Tongue (tissue), 2 donors: ENCODE measurements around the gene SIRT6. TPM values are rescaled to one million over a fixed set of nuclear protein-coding genes. Genes with fewer than 3 reads are reported as not detected.
"Not testable (repeated sequence)": the region's sequence is repeated elsewhere in the genome, so short reads cannot be mapped to it uniquely, and the experiment has no call there.

ENCODE experiments used
- DNase-seq: peaks from one replicate; pipeline ENCODE4 v3.0.0-alpha.2; 2015
- total RNA-seq: library from RNA; depleted of rRNA; stranded (reverse); fragments of >200 nt; gene quantifications from one replicate; pipeline ENCODE4 v1.2.3, GENCODE V29; 2014

Gene SIRT6
- total RNA-seq: 5.6 TPM

DNA sequence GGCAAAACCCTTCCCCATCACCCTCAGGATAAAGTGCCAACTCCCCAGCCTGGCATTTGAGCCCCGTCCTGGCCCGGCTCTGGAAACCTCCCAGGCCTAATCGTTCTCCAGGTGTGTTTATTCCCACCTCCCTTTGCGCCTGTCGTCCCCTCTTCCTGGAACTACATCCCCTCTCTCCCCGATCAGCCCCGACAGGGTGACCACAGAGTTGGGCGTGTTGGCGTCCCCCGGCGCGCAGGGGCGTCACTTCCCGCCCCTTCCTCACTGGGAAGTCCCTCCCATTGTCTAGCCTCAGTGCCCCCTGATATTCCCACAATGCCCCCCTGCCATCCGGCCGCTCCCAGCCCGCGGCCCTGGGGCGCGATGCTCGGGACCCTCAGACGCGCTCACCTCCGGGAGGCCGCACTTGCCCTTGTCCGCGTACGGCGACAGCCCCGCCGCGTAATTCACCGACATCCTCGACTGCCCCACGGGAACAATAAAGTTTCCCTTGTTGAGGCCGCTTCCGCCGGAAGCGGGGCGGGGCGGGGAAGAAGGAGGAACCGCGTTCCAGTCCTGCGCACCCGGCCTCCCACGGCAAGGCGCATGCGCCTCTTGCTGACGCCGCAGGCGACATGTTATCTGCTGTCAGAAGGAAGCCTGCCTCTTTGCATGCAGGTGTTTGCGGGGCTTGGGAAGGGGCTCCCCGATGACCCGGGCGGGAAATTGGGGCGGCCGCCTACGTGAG lies at the start of gene SIRT6, which contains the start of gene ANKRD24:
Gene SIRT6 (minus strand): TSS at position 480 of the 727 bp plus-strand sequence. CDS start 24 bp downstream, at position 456.
Gene ANKRD24 (plus strand): TSS at position 606 of the 727 bp plus-strand sequence. CDS start 3,737 bp downstream, outside the sequence.
- peak; percentile 98 for DNase-seq

DNA sequence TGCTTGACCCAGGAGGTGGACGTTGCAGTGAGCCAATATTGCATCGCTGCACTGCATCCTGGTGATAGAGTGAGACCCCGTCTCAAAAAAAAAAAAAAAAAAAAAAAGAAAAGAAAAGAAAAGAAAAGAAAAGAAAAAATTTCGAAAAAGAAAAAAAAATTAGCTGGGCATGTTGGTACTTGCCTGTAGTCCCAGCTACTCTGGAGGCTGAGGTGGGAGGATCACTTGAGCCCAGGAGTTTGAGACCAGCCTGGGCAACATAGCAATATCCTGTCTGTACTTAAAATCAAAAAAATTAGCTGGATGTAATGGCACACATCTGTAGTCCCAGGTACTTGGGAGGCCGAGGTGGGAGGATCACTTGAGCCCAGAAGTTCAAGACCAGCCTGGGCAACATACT lies 49.8 kb upstream of the SIRT6 start:
- DNase-seq: not testable (repeated sequence)

DNA sequence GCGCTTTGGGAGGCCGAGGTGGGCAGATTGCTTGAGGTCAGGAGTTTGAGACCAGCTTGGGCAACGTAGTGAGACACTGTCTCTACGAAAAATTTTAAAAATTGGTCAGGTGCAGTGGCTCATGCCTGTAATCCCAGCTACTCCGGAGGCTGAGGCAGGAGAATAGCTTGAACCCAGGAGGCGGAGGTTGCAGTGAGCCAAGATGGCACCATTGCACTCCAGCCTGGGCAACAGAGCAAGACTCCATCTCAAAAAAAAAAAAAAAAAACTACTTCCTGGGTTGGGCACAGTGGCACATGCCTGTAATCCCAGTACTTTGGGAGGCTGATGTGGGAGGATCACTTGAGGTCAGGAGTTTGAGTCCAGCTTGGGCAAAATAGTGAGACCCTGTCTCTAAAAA lies 49.2 kb upstream of the SIRT6 start:
- not testable (repeated sequence) for DNase-seq

DNA sequence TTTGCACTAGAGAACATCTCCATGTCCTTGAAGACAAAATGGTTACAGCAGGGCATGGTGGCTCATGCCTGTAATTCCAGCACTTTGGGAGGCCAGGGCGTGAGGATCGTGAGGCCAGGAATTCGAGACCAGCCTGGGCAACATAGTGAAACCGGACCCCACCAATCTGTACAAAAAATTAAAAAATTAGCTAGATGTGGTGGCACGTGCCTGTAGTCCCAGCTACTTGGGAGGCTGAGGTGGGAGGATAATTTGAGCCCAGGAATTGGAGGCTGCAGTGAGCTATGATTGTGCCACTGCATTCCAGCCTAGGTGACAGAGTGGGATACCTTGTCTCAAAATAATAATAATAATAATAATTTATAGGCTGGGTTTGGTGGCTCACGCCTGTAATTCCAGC lies 47.9 kb upstream of the SIRT6 start:
- not testable (repeated sequence) for DNase-seq

DNA sequence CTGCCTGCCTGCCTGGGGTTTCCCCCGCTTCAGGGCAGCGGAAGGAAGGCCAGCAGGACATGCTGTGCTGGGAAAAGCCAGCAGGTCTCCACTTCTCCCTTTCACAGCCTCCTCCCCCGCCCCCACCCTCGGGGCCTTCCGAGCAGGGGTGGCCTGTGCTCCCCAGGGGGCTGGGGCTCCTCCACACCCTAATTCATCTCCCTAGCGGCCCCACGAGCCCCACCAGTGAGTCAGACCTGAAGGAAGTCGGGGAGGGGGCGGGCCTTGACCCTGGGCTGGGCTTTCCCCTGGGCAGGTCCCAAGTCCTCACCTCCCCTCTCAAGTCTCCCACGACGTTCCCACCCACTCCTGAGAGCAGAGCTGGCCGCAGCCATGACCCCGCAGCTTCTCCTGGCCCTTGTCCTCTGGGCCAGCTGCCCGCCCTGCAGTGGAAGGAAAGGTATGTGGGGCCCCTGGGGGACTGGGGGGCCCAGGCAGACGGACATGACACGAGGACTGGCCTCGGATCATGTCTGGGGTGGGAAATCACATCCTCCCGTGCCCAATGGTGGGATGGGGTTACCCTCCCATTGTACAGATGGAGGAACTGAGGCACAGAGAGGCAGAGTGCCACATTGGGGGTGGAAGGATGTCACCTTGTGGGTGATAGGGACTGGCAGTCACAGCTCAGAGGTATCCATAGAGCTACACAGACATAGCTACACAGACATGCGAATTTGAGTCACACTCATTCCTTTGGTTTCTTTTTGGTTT lies 47.0 kb upstream of the SIRT6 start, which contains the start of gene EBI3:
Gene EBI3 (plus strand): TSS at position 345 of the 753 bp plus-strand sequence. CDS start 28 bp downstream, at position 373.
- no peak for DNase-seq

DNA sequence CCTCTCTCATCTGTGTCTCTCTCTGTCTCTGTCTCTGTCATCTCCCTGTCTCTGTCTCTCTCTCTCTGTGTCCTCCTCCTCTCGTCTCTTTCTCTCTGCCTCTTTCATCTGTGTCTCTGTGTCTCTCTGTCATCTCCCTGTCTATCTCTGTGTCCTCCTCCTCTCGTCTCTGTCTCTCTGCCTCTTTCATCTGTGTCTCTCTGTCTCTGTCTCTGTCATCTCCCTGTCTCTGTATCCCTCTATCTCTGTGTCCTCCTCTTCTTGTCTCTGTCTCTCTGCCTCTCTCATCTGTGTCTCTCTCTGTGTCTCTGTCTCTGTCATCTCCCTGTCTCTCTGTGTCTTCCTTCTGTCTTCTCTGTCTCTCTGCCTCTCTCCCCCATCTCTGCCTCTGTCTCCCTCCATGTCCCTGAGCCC lies 46.4 kb upstream of the SIRT6 start:
- no peak for DNase-seq

DNA sequence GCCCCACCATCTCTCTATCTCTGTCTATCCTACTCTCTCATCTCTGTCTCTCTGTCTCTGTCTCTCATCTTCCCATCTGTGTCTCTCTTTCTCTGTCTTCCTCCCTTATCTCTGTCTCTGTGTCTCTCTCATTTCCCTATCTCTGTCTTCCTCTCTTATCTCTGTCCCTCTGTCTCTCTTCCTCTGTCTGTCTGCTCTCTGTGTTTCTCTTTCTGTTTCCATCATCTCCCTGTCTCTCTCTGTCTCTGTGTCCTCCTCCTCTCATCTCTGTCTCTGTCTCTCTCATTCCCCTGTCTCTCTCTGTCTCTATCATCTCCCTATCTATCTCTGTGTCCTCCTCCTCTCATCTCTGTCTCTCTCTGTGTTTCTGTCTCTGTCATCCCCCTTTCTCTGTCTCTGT lies 45.4 kb upstream of the SIRT6 start:
- DNase-seq: no peak

DNA sequence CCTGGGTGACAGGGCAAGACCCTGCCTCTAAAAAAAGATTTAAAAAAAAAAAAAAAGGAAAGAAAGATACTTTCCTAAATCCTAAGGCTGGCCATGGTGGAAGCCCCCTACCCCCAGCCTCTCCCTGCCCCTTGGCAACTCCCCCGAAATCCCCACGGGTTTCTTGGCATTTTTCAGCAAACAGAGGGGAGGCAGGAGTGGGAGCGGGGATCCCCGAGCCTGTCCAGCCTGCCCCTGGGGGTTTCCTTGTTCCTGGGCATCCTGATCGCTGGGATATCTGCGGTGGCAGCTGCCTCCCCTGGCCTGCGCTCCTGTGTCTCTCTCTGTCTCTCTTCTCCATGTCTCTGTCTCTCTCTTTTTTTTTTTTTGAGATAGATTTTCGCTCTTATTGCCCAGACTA lies 43.5 kb upstream of the SIRT6 start:
- DNase-seq: no peak

DNA sequence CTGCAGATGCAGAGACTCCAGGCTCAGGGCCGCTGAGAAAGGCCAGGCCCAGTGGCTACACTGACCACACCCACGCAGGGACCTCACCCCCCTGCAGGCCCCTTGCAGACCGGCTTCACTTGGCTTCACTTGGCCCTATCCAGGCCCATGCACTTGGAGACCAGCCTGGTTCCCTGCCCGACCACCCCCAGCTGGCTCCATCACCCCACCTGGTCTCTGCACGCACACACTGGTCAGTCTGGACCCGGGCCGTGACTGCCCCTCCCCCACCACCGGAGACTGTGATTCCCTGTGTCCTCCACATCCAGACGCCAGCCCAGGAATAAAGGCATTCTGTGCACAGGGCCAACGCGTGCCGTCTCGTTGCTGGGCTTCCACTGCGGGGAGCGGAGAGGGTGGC lies 42.1 kb upstream of the SIRT6 start:
- no peak for DNase-seq

DNA sequence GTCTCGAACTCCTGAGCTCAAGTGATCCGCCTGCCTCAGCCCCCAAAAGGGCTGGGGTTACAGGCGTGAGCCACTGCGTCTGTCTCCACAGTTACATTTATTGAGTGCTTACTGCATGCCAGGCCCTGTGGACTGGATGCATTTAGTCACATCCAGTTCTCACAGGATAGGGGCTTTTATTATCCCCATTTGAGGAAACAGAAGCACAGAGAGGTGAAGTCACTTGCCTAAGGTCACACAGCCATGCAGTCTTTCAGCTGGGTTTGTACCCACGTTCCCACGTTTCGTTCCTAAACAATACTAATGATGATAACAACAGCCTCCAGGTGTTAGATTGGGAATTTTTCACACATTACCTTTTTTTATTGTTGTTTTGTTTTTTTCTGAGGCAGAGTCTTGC lies 37.8 kb upstream of the SIRT6 start:
- no peak for DNase-seq

DNA sequence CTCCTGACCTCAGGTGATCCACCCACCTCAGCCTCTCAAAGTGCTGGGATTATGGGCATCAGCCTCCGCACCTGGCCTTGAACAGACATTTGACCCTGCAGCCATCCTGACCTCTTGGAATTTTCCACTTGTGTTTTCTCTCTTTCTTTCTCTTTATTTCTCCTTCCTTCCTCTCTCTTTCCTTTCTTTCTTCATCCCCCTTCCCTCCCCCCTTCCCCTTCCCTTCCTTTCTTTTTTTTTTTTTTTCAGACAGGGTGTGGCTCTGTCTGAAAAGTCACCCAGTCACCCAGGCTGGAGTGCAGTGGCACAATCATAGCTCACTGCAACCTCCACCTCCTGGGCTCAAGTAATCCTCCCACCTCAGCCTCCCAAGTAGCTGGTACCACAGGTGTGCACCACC lies 36.2 kb upstream of the SIRT6 start:
- not testable (repeated sequence) for DNase-seq

DNA sequence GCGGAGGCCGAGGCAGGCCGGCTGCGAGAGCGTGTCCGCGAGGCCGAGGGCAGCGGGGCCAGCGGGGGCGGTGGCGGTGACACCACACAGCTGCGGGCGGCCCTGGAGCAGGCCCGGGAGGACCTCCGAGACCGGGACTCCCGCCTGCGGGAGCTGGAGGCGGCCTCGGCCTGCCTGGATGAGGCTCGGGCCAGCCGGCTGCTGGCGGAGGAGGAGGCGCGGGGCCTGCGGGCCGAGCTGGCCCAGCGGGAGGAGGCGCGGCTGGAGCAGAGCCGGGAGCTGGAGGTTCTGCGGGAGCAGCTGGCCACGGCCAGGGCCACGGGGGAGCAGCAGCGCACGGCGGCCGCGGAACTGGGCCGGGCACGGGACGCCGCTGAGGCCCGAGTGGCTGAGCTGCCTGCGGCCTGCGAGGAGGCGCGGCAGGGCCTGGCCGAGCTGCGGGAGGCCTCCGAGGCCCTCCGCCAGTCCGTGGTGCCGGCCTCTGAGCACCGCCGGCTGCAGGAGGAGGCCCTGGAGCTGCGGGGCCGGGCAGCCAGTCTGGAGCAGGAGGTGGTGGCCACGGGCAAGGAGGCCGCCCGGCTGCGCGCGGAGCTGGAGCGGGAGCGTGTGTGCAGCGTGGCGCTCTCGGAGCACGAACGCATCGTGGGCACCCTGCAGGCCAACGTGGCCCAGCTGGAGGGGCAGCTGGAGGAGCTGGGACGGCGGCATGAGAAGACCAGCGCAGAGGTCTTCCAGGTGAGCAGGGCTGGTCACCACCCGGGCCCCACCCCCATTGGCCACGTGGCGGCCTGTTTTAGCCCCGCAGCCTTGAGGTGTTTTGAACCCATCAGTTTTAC lies 35.3 kb upstream of the SIRT6 start:
- DNase-seq: no peak

DNA sequence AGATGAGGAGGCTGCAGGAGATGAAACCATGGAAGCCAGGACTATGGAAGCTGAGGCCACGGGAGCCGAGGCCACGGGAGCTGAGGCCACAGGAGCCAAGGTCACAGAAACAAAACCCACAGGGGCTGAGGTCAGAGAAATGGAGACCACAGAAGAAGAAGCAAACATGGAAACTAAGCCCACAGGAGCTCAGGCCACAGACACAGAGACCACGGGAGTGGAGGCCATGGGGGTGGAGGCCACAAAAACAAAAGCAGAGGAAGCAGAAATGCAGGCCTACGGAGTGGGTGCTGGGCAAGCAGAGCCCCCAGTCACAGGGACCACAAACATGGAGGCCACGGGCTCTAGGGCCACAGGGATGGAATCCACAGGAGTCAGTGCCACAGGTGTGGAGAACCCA lies 34.5 kb upstream of the SIRT6 start:
- no peak for DNase-seq

DNA sequence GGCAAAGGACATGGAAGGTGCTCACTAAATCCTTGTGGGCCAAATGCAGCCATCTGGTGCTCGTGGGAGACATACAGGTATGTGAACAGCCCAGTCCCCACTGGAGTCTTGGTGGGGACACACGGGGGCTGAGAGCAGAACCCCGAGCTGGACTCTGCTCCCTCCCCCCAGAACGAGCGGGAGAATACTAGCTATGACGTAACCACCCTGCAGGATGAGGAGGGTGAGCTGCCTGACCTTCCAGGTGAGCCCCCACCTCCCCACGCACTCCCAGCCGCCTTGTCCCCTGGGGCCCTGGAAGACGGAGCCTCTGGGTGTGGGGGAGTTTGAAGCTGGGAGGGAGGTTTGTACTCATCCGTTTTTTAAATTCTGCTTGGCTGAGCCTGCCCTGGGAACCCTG lies 33.4 kb upstream of the SIRT6 start:
- no peak for DNase-seq

DNA sequence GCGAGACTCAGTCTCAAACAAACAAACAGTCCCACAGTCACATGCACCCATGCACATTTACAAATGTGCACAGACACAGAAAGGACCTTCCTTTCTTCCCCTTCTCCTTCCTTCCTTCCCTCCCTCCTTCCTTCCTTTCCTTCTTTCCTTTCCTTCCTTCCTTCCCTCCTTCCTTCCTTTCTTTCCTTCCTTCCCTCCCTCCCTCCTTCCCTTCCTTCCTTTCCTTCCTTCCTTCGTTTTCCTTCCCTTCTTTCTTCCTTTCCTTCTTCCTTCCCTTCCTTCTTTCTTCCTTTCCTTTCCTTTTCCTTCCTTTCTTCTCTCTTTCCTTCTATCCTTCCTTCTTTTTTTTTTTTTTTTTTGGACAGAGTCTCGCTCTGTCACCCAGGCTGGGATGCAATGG lies 30.8 kb upstream of the SIRT6 start:
- DNase-seq: no peak

DNA sequence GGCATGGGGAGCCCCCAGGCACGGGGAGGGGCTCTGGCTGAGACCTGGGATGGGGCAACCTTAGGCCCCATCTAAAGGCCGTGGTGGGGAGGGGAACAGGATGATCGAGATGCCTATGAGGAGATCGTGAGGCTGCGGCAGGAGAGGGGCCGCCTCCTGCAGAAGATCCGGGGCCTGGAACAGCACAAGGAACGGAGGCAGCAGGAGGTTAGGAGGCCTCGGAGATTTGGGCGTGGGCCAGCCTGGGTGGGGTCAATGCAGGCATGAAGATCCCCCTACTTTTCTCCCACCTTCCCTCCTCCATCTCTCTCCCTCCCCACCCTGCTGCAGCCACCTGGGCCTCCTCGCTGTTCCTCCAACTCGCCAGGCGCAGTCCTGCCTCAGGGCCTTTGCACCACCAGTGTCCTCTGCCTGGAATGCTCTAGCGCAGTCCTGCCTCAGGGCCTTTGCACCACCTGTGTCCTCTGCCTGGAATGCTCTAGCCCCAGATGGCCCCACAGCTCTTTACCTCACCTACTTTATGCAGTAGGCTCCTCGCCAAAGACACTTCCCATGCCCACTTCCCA lies 27.9 kb upstream of the SIRT6 start:
- DNase-seq: no peak

DNA sequence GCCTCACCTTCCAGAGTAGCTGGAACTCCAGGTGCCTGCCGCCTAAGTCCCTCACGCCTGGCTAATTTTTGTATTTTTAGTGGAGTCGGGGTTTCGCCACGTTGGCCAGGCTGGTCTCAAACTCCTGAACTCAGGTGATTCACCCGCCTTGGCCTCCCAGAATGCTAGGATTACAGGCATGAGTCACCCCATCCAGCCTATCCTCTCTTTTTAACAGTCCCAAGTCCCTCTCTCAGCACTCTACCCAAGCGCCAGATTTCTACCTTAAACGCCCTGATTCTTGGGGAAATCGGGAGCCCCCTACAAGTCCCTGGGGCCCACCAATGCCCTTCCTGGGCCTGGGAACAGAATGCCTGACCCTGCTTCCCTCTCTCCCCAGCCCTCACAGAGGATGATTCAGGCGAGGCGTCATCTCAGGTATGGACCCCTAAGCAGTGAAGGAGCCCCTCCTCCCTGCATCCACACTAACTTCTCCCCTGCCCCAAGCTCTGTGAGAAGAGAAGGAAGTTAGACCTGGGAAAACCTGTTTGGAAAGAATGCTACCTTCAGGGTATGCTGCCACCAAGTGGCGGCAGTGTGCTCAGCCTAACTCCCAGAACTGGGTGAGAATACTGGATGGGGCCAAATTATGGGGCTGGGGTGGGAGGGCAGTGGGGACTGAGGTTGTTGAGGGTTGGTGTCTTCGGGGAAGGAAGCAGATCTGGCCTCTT lies 26.2 kb upstream of the SIRT6 start:
- DNase-seq: no peak

DNA sequence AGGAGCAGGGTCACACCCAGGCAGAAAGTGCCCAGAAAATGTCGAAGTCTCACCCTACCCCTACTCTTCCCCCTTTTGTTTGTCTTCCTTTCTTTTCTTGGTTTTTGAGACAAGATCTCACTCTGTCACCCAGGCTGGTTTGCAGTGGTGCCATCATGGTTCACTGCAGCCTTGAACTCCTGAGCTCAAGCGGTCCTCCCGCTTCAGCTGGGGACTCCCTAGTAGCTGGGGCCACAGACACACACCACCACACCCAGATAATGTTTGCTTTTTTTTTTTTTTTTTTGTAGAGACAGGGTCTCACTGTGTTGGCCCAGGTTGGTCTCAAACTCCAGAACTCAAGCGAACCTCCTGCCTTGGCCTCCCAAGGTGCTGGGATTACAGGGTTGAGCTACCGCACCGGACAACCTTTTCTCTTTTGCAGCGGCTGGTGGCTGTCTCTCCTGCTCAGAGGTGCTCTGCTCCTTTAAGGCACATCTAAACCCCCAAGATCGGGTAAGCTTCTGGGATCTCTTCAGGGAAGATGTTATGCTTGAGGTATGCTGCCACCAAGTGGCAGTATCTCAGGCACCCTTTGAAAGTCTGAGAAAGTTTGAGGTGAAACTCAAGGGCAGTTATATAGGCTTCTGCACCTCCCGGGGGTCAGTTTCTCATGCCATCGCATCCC lies 24.6 kb upstream of the SIRT6 start:
- DNase-seq: no peak

DNA sequence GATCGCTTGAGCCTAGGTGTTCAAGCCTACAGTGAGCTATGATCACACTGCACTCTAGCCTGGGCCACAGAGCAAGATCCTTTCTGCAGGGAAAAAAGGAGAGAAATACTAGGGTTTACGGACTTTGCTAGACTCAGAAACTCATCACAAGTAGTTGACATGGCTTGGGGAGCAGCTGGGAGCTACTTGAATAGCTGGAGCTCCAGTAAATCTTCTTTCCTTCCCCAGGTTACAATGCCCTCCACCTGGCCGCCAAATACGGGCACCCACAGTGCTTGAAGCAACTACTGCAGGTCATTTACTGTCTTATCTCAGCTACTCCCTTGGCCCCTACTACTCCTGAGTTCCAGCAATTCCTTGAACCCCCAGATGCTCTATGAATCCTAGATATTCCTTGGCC lies 19.4 kb upstream of the SIRT6 start:
- no peak for DNase-seq

DNA sequence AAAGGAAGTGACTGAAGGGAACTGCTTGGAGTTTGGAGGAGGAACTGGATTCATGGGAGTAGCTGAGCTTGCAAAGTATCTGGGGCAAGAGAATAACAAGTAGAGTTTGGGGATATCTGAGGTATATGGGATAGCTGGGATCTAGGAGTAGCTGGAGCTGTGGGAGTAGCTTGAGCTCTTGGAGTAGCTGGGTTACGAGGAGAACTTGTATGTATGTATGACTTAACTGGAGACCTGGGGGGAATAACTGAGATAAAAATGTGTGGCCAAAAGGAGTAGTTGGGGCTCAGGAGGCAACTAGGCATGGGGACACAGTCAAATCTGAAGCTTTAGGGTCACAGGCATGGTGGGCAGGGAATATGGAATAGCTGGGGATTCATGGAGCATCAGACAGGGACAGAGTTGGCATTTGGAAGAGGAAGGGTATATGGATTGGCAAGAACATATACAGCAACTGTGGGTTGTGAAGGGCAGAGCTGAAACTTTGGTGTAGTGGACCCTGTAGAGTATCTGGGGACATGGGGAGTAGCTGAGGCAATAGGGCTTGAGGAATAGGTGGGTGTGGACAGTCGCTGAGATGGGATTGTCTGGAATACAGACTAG lies 18.7 kb upstream of the SIRT6 start:
- DNase-seq: no peak
